ENCODE results near the gene BMAL2. TPM values are rescaled to one million over a fixed set of nuclear protein-coding genes. Genes with fewer than 3 reads are reported as not detected.

Gene BMAL2
- total RNA-seq, 1 donor from 2014 or later = 57.2 TPM

- H3K27me3 Mint-ChIP-seq (ENCODE audit: insufficient read depth) = no peaks in the 10 kb centered on the region
- H3K4me3 Mint-ChIP-seq = no peak overlapping the region
- peaks cover 7% of the 10 kb centered on the region for H3K4me1 Mint-ChIP-seq (ENCODE audit: low read depth)
- DNase-seq (ENCODE audit: low spot score) = no peak
- H3K36me3 Mint-ChIP-seq (ENCODE audit: low read depth) = peaks cover 21% of the 10 kb centered on the region
- intact Hi-C loops (cut with micrococcal nuclease) = no loop called here
- H3K27ac Mint-ChIP-seq = no peak overlapping the region
- no peaks in the 10 kb centered on the region for H3K9me3 Mint-ChIP-seq
Measured at GRCh38 chr12:27303139-27304111, 29.2 kb upstream of the BMAL2 start.

GRCh38 chr12:27304856-27305255, 27.8 kb upstream of the BMAL2 start:
- Mint-ChIP-seq H3K27ac (no peak overlapping the region), H3K4me1 (ENCODE audit: low read depth) (peaks cover 10% of the 10 kb centered on the region), H3K4me3 (no peak overlapping the region), H3K36me3 (ENCODE audit: low read depth) (peaks cover 16% of the 10 kb centered on the region), H3K9me3 (no peaks in the 10 kb centered on the region), H3K27me3 (ENCODE audit: insufficient read depth) (no peaks in the 10 kb centered on the region)
- no peak for DNase-seq (ENCODE audit: low spot score)
- intact Hi-C loops (cut with micrococcal nuclease) = loop anchor here (5.0 kb wide), 2 partner anchors 183 to 453 kb away; no protein-coding TSS in a partner anchor

GRCh38 chr12:27305673-27306456, 26.8 kb upstream of the BMAL2 start:
- Mint-ChIP-seq H3K36me3 (ENCODE audit: low read depth) (peaks cover 15% of the 10 kb centered on the region), H3K9me3 (no peaks in the 10 kb centered on the region), H3K27me3 (ENCODE audit: insufficient read depth) (no peaks in the 10 kb centered on the region), H3K4me1 (ENCODE audit: low read depth) (peaks cover 14% of the 10 kb centered on the region), H3K4me3 (no peak overlapping the region), H3K27ac (no peak overlapping the region)
- intact Hi-C loops (cut with micrococcal nuclease) = loop anchor here (1.0 to 5.0 kb wide), 6 partner anchors 61 to 454 kb away; partner anchors contain the start of gene STK38L
- no peak for DNase-seq (ENCODE audit: low spot score)

GRCh38 chr12:27309293-27309994, 23.2 kb upstream of the BMAL2 start:
- no peaks in the 10 kb centered on the region for H3K27me3 Mint-ChIP-seq (ENCODE audit: insufficient read depth)
- H3K4me3 Mint-ChIP-seq = no peak overlapping the region
- H3K9me3 Mint-ChIP-seq = no peaks in the 10 kb centered on the region
- DNase-seq (ENCODE audit: low spot score) = no peak
- intact Hi-C loops (cut with micrococcal nuclease) = loop anchor here (5.0 kb wide), 2 partner anchors 187 to 457 kb away; no protein-coding TSS in a partner anchor
- H3K27ac Mint-ChIP-seq = no peak overlapping the region
- H3K36me3 Mint-ChIP-seq (ENCODE audit: low read depth) = peaks cover 16% of the 10 kb centered on the region
- peaks cover 14% of the 10 kb centered on the region for H3K4me1 Mint-ChIP-seq (ENCODE audit: low read depth)

- H3K4me1 Mint-ChIP-seq (ENCODE audit: low read depth) = peaks cover 14% of the 10 kb centered on the region
- no peak for DNase-seq (ENCODE audit: low spot score)
- intact Hi-C loops (cut with micrococcal nuclease) = loop anchor here (5.0 kb wide), 2 partner anchors 188 to 458 kb away; no protein-coding TSS in a partner anchor
- H3K27me3 Mint-ChIP-seq (ENCODE audit: insufficient read depth) = no peaks in the 10 kb centered on the region
- no peak overlapping the region for H3K4me3 Mint-ChIP-seq
- no peak overlapping the region for H3K27ac Mint-ChIP-seq
- H3K9me3 Mint-ChIP-seq = no peaks in the 10 kb centered on the region
- peaks cover 21% of the 10 kb centered on the region for H3K36me3 Mint-ChIP-seq (ENCODE audit: low read depth)
Measured at GRCh38 chr12:27309995-27310315, 22.7 kb upstream of the BMAL2 start.

GRCh38 chr12:27316947-27317346, 15.7 kb upstream of the BMAL2 start:
- H3K9me3 Mint-ChIP-seq = no peaks in the 10 kb centered on the region
- no peak overlapping the region for H3K27ac Mint-ChIP-seq
- no peak overlapping the region for H3K4me3 Mint-ChIP-seq
- H3K36me3 Mint-ChIP-seq (ENCODE audit: low read depth) = peaks cover 22% of the 10 kb centered on the region
- no peaks in the 10 kb centered on the region for H3K4me1 Mint-ChIP-seq (ENCODE audit: low read depth)
- DNase-seq (ENCODE audit: low spot score) = no peak
- H3K27me3 Mint-ChIP-seq (ENCODE audit: insufficient read depth) = no peaks in the 10 kb centered on the region
- intact Hi-C loops (cut with micrococcal nuclease) = no loop called here

GRCh38 chr12:27319409-27319808, 13.2 kb upstream of the BMAL2 start:
- H3K27ac Mint-ChIP-seq = no peak overlapping the region
- peaks cover 28% of the 10 kb centered on the region for H3K36me3 Mint-ChIP-seq (ENCODE audit: low read depth)
- H3K9me3 Mint-ChIP-seq = no peaks in the 10 kb centered on the region
- no peak overlapping the region for H3K4me3 Mint-ChIP-seq
- intact Hi-C loops (cut with micrococcal nuclease) = no loop called here
- H3K27me3 Mint-ChIP-seq (ENCODE audit: insufficient read depth) = no peaks in the 10 kb centered on the region
- no peak for DNase-seq (ENCODE audit: low spot score)
- H3K4me1 Mint-ChIP-seq (ENCODE audit: low read depth) = no peaks in the 10 kb centered on the region

GRCh38 chr12:27319848-27320247, 12.8 kb upstream of the BMAL2 start:
- H3K36me3 Mint-ChIP-seq (ENCODE audit: low read depth) = peaks cover 23% of the 10 kb centered on the region
- H3K9me3 Mint-ChIP-seq = no peaks in the 10 kb centered on the region
- intact Hi-C loops (cut with micrococcal nuclease) = no loop called here
- H3K4me1 Mint-ChIP-seq (ENCODE audit: low read depth) = no peaks in the 10 kb centered on the region
- no peaks in the 10 kb centered on the region for H3K27me3 Mint-ChIP-seq (ENCODE audit: insufficient read depth)
- H3K27ac Mint-ChIP-seq = no peak overlapping the region
- no peak overlapping the region for H3K4me3 Mint-ChIP-seq
- DNase-seq (ENCODE audit: low spot score) = no peak

- intact Hi-C loops (cut with micrococcal nuclease) = no loop called here
- H3K27me3 Mint-ChIP-seq (ENCODE audit: insufficient read depth) = no peaks in the 10 kb centered on the region
- H3K4me3 Mint-ChIP-seq = no peak overlapping the region
- DNase-seq (ENCODE audit: low spot score) = no peak
- peaks cover 8% of the 10 kb centered on the region for H3K4me1 Mint-ChIP-seq (ENCODE audit: low read depth)
- H3K9me3 Mint-ChIP-seq = no peaks in the 10 kb centered on the region
- H3K36me3 Mint-ChIP-seq (ENCODE audit: low read depth) = peaks cover 24% of the 10 kb centered on the region
- H3K27ac Mint-ChIP-seq = no peak overlapping the region
Measured at GRCh38 chr12:27324530-27324929, 8.1 kb upstream of the BMAL2 start.

GRCh38 chr12:27330846-27331245, 1.8 kb upstream of the BMAL2 start:
- Mint-ChIP-seq H3K4me1 (ENCODE audit: low read depth) (peaks cover 54% of the 10 kb centered on the region), H3K9me3 (no peaks in the 10 kb centered on the region), H3K4me3 (peak overlapping the region; percentile 92), H3K36me3 (ENCODE audit: low read depth) (peaks cover 21% of the 10 kb centered on the region), H3K27me3 (ENCODE audit: insufficient read depth) (no peaks in the 10 kb centered on the region), H3K27ac (peak overlapping the region; percentile 90)
- no peak for DNase-seq (ENCODE audit: low spot score)
- intact Hi-C loops (cut with micrococcal nuclease) = loop anchor here (1.0 to 10.0 kb wide), 12 partner anchors 53 to 1771 kb away; partner anchors contain the start of genes BHLHE41, FGFR1OP2, ITPR2 and MED21

- Mint-ChIP-seq H3K9me3 (no peaks in the 10 kb centered on the region), H3K27me3 (ENCODE audit: insufficient read depth) (no peaks in the 10 kb centered on the region), H3K4me3 (peak overlapping the region; percentile 92), H3K4me1 (ENCODE audit: low read depth) (peaks cover 60% of the 10 kb centered on the region), H3K36me3 (ENCODE audit: low read depth) (peaks cover 23% of the 10 kb centered on the region), H3K27ac (peak overlapping the region; percentile 90)
- DNase-seq (ENCODE audit: low spot score) = peak; percentile 46
- intact Hi-C loops (cut with micrococcal nuclease) = loop anchor here (1.0 to 10.0 kb wide), 12 partner anchors 53 to 1771 kb away; partner anchors contain the start of genes BHLHE41, FGFR1OP2, ITPR2 and MED21
Measured at GRCh38 chr12:27331291-27331926, 1.2 kb upstream of the BMAL2 start.

GRCh38 chr12:27331927-27332324, 710 bp upstream of the BMAL2 start:
- Mint-ChIP-seq H3K4me3 (peak overlapping the region; percentile 92), H3K27me3 (ENCODE audit: insufficient read depth) (no peaks in the 10 kb centered on the region), H3K27ac (peak overlapping the region; percentile 90), H3K36me3 (ENCODE audit: low read depth) (peaks cover 18% of the 10 kb centered on the region), H3K9me3 (no peaks in the 10 kb centered on the region), H3K4me1 (ENCODE audit: low read depth) (peaks cover 61% of the 10 kb centered on the region)
- intact Hi-C loops (cut with micrococcal nuclease) = loop anchor here (1.0 to 10.0 kb wide), 15 partner anchors 52 to 1770 kb away; partner anchors contain the start of genes BHLHE41, FGFR1OP2, ITPR2 and MED21
- DNase-seq (ENCODE audit: low spot score) = no peak
